Measurements from ENCODE around the gene CYSTM1.

Gene CYSTM1

GRCh38 chr5:140159014-140159927 lies 15.7 kb upstream of the CYSTM1 start:
- Histone ChIP-seq H3K79me2 (ENCODE audit: insufficient read depth, low read length) (no peaks in the 10 kb centered on the region), H3K36me3 (ENCODE audit: insufficient read depth, low read length) (no peaks in the 10 kb centered on the region), H4K20me1 (ENCODE audit: insufficient read depth, low read length) (no peaks in the 10 kb centered on the region), H3K4me3 (ENCODE audit: low read depth, low read length, poor library complexity, severe bottlenecking) (no peak overlapping the region), H3K27me3 (ENCODE audit: insufficient read depth, low read length) (peaks cover 6% of the 10 kb centered on the region; the same call in 1 of the 2 replicates), H2AFZ (ENCODE audit: low read length) (no peak overlapping the region), H3K4me1 (ENCODE audit: insufficient read depth, low read length, severe bottlenecking) (peaks cover 4% of the 10 kb centered on the region), H3K4me2 (ENCODE audit: low read length) (no peak overlapping the region), H3K9ac (ENCODE audit: low read length) (no peak overlapping the region), H3K9me3 (ENCODE audit: low read length) (no peaks in the 10 kb centered on the region), H3K9me2 (ENCODE audit: low read depth, low read length) (no peaks in the 10 kb centered on the region), H3K27ac (ENCODE audit: low read depth, low read length, poor library complexity, severe bottlenecking) (no peak overlapping the region), H3F3A (ENCODE audit: insufficient read depth, low read length) (no peaks in the 10 kb centered on the region)
- TF ChIP-seq CTCF (IDR thresholded peaks at IDR 0.05; ENCODE audit: low read length), result no peak
- no peak for TF ChIP-seq EZH2 (IDR thresholded peaks at IDR 0.05; ENCODE audit: borderline replicate concordance, low read length)

DNA sequence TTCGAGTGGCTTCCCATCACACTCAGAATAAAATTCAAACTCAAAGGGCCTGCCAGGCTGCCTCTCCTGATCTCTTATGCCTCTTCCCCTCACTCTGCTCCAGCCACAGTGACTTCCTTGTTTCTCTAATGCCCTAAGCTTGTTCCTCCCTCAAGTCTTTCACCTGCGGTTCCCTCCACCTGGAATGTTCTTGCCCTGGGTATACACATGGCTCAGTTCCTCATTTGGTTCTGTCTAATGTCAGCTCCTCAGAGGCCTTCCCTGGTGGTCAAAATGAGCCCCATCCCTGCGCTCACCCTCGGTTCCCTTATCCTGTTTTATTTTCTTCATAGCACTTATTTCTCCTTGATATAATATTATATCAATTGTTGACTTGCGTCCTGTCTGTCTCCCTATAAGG lies 12.7 kb upstream of the CYSTM1 start:
- no peak overlapping the region for H2AFZ ChIP-seq (ENCODE audit: low read length)
- no peaks in the 10 kb centered on the region for H3K9me3 ChIP-seq (ENCODE audit: low read length)
- H3F3A ChIP-seq (ENCODE audit: insufficient read depth, low read length), result no peaks in the 10 kb centered on the region
- H3K79me2 ChIP-seq (ENCODE audit: insufficient read depth, low read length), result no peaks in the 10 kb centered on the region
- H3K4me2 ChIP-seq (ENCODE audit: low read length), result no peak overlapping the region
- H3K9ac ChIP-seq (ENCODE audit: low read length), result no peak overlapping the region
- H4K20me1 ChIP-seq (ENCODE audit: insufficient read depth, low read length), result no peaks in the 10 kb centered on the region
- peaks cover 6% of the 10 kb centered on the region; the same call in 1 of the 2 replicates for H3K27me3 ChIP-seq (ENCODE audit: insufficient read depth, low read length)
- H3K9me2 ChIP-seq (ENCODE audit: low read depth, low read length), result no peaks in the 10 kb centered on the region
- H3K27ac ChIP-seq (ENCODE audit: low read depth, low read length, poor library complexity, severe bottlenecking), result no peak overlapping the region
- H3K36me3 ChIP-seq (ENCODE audit: insufficient read depth, low read length), result no peaks in the 10 kb centered on the region
- H3K4me3 ChIP-seq (ENCODE audit: low read depth, low read length, poor library complexity, severe bottlenecking), result no peak overlapping the region
- H3K4me1 ChIP-seq (ENCODE audit: insufficient read depth, low read length, severe bottlenecking), result no peaks in the 10 kb centered on the region
- TF ChIP-seq EZH2 (IDR thresholded peaks at IDR 0.05; ENCODE audit: borderline replicate concordance, low read length), result no peak
- TF ChIP-seq CTCF (IDR thresholded peaks at IDR 0.05; ENCODE audit: low read length), result no peak

DNA sequence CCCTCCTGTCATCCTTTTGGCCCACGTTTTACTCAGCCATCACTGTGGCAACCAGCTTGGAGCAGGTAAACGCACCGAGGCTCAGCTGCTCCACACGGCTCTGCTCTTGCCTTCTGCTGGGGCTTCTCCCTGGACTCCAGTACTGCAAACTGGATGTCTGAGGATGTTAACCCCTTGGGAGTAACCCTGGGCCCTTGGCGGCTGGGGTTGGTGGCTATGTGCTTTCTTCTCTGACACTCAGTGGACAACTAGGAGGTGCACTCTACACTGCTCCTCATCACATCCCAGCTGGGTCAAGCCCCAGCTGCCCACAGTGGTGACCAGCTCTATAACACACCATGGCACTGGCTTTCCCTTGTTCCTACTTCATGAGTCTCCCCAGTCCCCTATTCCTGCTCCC lies 12.2 kb upstream of the CYSTM1 start:
- Histone ChIP-seq H3K9me2 (ENCODE audit: low read depth, low read length) (no peaks in the 10 kb centered on the region), H3K9ac (ENCODE audit: low read length) (no peak overlapping the region), H3K4me3 (ENCODE audit: low read depth, low read length, poor library complexity, severe bottlenecking) (no peak overlapping the region), H3K27me3 (ENCODE audit: insufficient read depth, low read length) (peaks cover 6% of the 10 kb centered on the region; the same call in 1 of the 2 replicates), H3K36me3 (ENCODE audit: insufficient read depth, low read length) (no peaks in the 10 kb centered on the region), H3K4me1 (ENCODE audit: insufficient read depth, low read length, severe bottlenecking) (no peaks in the 10 kb centered on the region), H3K79me2 (ENCODE audit: insufficient read depth, low read length) (no peaks in the 10 kb centered on the region), H4K20me1 (ENCODE audit: insufficient read depth, low read length) (no peaks in the 10 kb centered on the region), H3F3A (ENCODE audit: insufficient read depth, low read length) (no peaks in the 10 kb centered on the region), H2AFZ (ENCODE audit: low read length) (no peak overlapping the region), H3K27ac (ENCODE audit: low read depth, low read length, poor library complexity, severe bottlenecking) (no peak overlapping the region), H3K9me3 (ENCODE audit: low read length) (no peaks in the 10 kb centered on the region), H3K4me2 (ENCODE audit: low read length) (no peak overlapping the region)
- no peak for TF ChIP-seq EZH2 (IDR thresholded peaks at IDR 0.05; ENCODE audit: borderline replicate concordance, low read length)
- TF ChIP-seq CTCF (IDR thresholded peaks at IDR 0.05; ENCODE audit: low read length), result no peak

Measured in OCI-LY1 (cell line).